GM15510 (cell line): Measurements from ENCODE around the gene SRCAP.

Source experiments
- POLR2A ChIP-seq: IDR thresholded peaks from 3 replicates; pipeline ENCODE4 v1.6.1; 2011; ENCODE audit warnings: borderline replicate concordance; ENCODE audit not compliant: insufficient read length; ENCODE audit errors: extremely low read depth

Gene SRCAP

GRCh38 chr16:30669903-30670824 is 28.8 kb upstream of the SRCAP start:
- no peak for TF ChIP-seq POLR2A

GRCh38 chr16:30675143-30675542 is 23.8 kb upstream of the SRCAP start:
- no peak for TF ChIP-seq POLR2A

DNA sequence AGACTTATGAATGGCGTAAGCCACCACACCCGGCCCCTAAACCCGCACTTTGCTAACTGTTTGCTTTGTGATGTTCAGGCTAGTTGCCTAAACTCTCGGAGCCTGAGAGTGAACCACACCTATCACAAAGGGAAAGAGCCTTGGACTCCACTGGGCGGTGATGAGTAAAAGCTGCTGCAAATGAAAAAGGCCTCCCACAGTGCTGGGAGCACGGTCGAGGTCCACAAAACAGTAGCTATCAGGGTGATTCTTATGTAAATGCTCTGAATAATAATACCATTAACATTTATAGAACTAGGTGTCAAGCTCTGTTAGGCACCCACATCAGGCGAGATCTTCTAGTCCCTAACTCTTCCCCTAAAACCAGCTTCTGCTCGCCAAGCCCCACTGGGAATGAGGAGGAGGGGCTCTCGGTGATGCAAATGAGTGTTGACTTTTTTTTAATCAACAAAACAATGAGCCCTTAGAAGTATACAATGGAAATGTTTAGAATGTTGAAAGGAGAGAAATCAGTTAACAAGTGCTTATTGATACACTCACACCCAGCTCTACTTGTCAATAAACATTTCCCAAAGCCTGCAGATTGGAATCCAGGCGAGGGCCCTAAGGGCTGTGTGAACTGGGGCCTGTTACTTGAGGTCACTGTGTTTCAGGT is 20.9 kb upstream of the SRCAP start:
- no peak for TF ChIP-seq POLR2A

DNA sequence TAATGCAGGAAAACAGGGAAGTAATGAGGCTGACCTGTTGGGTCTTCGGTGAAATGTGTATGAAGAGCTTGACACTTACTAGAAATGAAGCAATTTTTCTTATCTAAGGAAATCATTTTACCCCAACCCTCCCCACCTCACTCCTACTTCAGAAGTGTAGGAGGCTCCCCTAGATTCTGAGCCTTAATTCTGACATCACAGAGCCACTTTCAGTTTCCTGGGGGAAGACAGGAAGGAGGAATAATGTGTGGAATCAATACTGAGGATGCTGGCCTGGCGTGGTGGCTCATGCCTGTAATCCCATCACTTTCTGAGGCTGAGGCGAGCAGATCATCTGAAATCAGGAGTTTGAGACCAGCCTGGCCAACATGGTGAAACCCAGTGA is 20.4 kb upstream of the SRCAP start:
- TF ChIP-seq POLR2A = no peak

DNA sequence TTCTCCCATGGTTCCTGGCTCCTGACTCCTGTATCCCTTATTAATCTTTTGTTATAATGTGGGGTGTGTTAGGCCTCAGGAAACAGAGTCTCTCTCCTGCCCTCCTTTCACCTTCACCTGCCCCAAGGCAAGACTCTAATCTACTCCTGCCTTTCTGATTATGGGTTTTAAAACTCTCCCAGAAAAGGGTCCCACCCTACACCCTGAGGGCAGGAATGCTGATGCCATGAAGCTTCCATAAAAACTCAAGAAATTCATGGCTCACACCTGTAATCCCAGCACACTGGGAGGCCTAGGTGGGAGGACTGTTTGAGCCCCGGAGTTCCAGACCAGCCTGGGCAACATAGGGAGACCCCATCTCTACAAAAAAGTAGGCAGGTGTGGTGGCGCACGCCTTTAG is 18.6 kb upstream of the SRCAP start:
- TF ChIP-seq POLR2A = no peak

GRCh38 chr16:30688701-30689100 is 10.3 kb upstream of the SRCAP start:
- TF ChIP-seq POLR2A = no peak

DNA sequence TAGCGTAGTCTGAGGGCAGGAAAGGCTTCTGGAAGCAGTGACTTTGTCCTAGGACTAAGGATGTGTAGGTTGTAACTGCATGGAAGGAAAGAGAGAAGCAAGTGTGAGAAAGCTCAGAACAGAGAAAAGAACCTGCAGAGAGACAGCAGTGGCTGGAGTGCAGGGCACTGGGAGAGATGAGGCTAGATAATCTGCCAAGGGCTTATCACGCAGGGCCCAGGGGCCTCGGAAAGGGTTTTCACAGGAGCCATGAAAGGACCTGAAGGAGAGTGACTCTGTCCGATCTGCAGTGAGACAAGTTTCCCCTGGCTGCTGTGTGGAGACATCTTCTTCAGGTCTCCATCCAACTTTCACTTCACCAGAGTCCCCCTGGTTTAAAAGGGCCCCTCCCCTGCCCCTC is 7.1 kb upstream of the SRCAP start:
- no peak for TF ChIP-seq POLR2A

DNA sequence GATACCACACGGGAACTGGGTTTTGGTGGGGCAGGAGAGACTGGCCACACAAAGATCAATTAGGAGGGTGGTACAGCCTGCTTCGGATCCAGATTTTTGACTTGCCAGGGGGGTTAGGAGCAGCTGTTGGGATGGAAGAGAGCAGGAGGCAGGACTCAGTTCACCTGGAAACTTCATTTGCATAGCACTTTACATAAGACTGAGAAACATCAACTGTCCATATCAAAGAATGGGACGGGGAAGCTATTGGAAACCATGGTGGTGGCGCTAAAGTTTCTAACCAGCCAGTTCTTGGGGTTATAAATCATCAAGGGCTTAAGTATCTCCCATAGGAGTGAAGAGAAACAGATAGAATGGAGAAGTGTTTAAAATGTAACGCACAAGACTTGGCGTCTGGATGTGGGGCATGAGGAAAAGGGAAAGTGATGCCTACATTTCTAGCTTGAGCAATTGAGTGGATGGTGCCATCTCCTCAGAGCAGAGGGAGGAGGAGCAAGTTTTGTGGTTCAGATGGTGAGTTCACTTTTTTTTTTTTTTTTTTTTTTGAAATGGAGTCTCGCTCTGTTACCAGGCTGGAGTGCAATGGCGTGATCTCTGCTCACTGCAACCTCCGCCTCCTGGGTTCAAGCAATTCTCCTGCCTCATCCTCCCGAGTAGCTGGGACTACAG is 6.4 kb upstream of the SRCAP start:
- TF ChIP-seq POLR2A = no peak

DNA sequence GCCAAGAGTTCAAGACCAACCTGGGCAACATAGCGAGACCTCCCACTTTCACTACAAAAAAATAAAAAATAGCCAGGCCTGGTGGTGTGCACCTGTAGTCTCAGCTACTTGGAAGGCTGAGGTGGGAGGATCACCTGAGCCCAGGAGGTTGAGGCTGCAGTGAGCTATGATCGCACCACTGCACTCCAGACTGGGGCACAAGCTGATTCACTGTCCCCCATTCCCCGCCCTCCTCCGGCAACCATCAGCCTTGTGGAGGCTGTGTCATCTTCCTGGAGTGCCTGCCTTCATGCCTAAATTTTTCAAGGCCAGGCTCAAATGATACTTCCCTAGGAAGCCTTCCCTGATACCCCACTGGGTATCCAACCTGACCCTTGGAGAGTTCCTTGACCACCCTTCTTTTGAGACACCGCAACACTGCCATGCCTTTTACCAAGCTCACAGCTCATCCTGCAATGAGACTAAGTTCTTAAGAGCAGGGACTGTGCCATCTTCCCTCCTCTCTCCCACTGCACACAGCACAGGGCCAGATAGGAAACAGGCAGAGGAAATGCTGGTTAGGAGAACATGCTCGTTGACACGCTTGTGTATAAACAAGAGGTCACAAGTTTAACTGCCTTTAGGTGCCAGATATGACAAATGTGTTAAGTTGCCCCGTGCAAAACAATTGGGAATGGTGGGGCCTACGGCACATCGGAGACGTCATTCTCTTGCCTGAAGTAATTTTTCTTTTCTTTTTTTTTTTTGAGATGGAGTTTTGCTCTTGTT is 3.9 kb upstream of the SRCAP start:
- no peak for TF ChIP-seq POLR2A

DNA sequence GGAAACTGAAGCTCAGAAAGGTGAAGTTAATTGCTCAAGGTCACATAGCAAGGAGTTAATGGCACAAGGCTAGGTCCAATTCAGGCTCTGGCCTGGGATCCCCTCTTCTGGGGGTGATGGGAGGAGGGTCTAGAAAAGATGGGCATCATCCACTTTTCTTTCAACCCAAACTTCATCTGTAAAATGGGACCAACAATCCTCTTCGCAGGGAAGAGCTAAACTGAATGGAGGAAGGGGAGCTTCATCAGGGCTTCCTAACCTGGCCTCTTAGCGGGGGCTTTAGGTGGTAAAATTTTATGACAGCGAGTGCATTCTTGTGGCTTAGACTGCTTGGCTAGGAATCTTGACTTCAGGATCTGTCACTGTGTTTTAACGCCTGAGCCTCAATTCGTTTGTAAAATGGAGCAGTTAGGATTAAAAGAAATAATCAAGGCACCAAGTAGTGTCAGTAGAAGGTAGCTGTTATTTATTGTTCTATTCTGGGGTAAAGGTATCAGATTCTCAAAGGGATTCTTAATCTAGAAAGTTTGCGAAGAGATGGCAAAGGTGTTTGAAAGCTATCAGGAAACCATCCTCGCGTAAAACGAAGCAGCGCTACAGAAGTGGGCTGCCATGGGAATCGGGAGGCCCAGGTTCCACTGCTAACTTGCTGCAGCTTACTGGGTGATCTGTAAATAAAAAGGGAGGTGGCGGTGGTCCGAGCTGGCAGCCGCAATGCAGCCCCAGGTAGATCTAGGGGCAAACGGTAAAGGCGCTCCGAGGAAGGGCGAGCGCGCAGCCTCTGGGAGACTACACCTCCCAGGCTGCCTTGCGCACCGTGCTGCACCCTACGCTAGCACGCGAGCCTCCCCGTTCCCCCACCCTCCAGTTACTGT is 1.5 kb upstream of the SRCAP start:
- TF ChIP-seq POLR2A = no peak

DNA sequence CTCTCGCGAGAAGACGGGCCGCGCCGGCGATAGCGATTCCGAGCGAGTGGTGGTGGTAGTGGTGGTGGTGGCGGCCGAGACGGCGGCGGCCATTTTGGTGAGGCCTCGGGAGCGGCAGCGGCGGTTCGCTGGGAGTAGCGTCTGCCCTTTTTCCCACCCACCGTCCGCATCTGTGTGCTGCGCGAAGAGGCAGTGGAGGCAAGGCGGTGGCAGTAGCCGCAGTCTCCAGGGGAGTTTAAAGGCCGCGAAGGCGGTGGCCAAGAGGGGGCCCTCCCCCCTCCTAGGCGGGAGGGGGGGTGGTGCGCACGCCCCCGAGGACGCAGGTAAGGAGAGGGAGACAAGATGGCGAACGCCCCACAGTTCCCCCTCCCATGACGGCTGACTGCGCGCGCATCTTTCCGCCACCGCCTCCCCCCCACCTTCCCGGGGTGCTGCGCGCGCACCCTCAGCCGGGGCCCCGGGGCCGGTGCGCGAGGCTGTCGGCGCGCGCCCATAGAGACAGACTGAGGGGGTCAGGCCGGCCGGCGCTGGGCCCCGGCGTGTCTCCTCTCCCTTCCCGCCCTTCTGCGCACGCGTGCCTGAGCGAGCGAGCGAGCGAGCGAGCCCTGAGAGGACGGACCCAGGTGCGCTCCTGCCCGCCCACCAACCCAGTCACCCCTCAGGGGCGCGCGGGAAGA is 694 bp upstream of the SRCAP start:
- TF ChIP-seq POLR2A = peak; percentile 77

- no peak for TF ChIP-seq POLR2A
Measured at GRCh38 chr16:30699615-30700099, 686 bp downstream of the SRCAP start.

DNA sequence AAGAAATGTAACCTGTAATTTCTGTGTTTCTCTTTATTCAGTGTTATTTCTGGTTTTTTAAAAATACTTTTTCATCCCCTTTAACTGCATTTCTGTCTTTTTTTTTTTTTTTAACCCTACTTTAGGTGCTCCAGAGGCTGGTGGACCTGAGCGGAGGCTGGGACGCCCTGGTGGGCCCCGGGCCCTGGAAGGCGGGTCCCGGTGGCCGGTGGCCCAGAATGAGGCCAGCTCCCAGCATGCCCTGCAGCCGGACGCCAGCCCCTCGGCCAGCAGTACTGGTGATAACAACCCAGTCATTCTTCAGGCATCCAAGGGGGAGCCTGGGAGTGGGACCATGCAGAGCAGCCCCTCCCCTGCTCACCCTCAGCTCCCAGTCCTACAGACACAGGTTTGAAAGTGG is 1.5 kb downstream of the SRCAP start:
- no peak for TF ChIP-seq POLR2A
